HepG2 (cell line): ENCODE measurements around the gene CA6. TPM values are rescaled to one million over a fixed set of nuclear protein-coding genes. Genes with fewer than 3 reads are reported as not detected.

ENCODE experiments used
- ARID4A ChIP-seq: sonication (generic); formaldehyde crosslinking; IDR thresholded peaks from 2 replicates; pipeline ENCODE4 v1.5.0; 2020; ENCODE audit warnings: mild to moderate bottlenecking, missing genetic modification reagents, borderline replicate concordance
- CBFB ChIP-seq: sonication (generic); formaldehyde crosslinking; IDR thresholded peaks from 2 replicates; pipeline ENCODE4 v1.4.0; 2020; ENCODE audit warnings: missing genetic modification reagents
- CEBPG ChIP-seq: IDR thresholded peaks from 2 replicates; pipeline ENCODE4 v1.6.1; 2016
- CENPT ChIP-seq: sonication (generic); formaldehyde crosslinking; IDR thresholded peaks from 2 replicates; pipeline ENCODE4 v1.8.0; 2022; ENCODE audit warnings: low read depth, mild to moderate bottlenecking, moderate library complexity, missing genetic modification reagents
- FIP1L1 ChIP-seq: fragments of 200-400 bp; formaldehyde crosslinking; IDR thresholded peaks from 2 replicates; pipeline ENCODE4 v1.6.1; 2018; ENCODE audit warnings: low read depth, mild to moderate bottlenecking, low read length, moderate library complexity, borderline replicate concordance; ENCODE audit not compliant: insufficient read depth
- HOXA9 ChIP-seq: sonication (generic); formaldehyde crosslinking; IDR thresholded peaks from 2 replicates; pipeline ENCODE4 v1.8.1; 2022; ENCODE audit warnings: missing genetic modification reagents, mild to moderate bottlenecking, moderate library complexity, borderline replicate concordance
- KLF11 ChIP-seq: IDR thresholded peaks from 2 replicates; pipeline ENCODE4 v1.6.1; 2016; ENCODE audit warnings: missing compliant biosample characterization
- MXD4 ChIP-seq: IDR thresholded peaks from 2 replicates; pipeline ENCODE4 v1.6.1; 2016; ENCODE audit warnings: mild to moderate bottlenecking, missing biosample characterization, missing genetic modification reagents
- NR2F1 ChIP-seq, 2 experiments: fragments of 450-650 bp in 1 of 2; formaldehyde crosslinking in 1 of 2; IDR thresholded peaks; 2 replicates each; pipeline versions ENCODE4 v1.5.0 to v1.6.1; 2016 to 2020; ENCODE audit warnings: mild to moderate bottlenecking in 1 of 2, missing compliant biosample characterization in 1 of 2, missing genetic modification reagents in 1 of 2, moderate library complexity in 1 of 2
- RCOR2 ChIP-seq: IDR thresholded peaks from 2 replicates; pipeline ENCODE4 v1.6.1; 2016; ENCODE audit warnings: missing biosample characterization, missing genetic modification reagents
- SAP130 ChIP-seq: IDR thresholded peaks from 2 replicates; pipeline ENCODE4 v1.6.1; 2016; ENCODE audit warnings: low read depth
- SSRP1 ChIP-seq: IDR thresholded peaks from 2 replicates; pipeline ENCODE4 v1.6.1; 2016; ENCODE audit warnings: control low read depth
- TBL1XR1 ChIP-seq: fragments of 150-350 bp; IDR thresholded peaks from 2 replicates; pipeline ENCODE4 v1.6.1; 2014; ENCODE audit warnings: borderline replicate concordance, low read length; ENCODE audit not compliant: partially characterized antibody
- ZBTB7B ChIP-seq: sonication (generic); formaldehyde crosslinking; IDR thresholded peaks from 2 replicates; pipeline ENCODE4 v1.4.0; 2020; ENCODE audit warnings: missing genetic modification reagents
- ZFP36 ChIP-seq: fragments of 150-350 bp; IDR thresholded peaks from 2 replicates; pipeline ENCODE4 v1.6.1; 2018; ENCODE audit warnings: borderline replicate concordance, low read length, low read depth; ENCODE audit not compliant: partially characterized antibody
- ZNF274 ChIP-seq: sonication (generic); formaldehyde crosslinking; IDR thresholded peaks from 2 replicates; pipeline ENCODE4 v1.5.1; 2020; ENCODE audit warnings: mild to moderate bottlenecking, missing genetic modification reagents
- ZNF343 ChIP-seq: sonication (generic); formaldehyde crosslinking; IDR thresholded peaks from 2 replicates; pipeline ENCODE4 v1.4.0; 2020; ENCODE audit warnings: mild to moderate bottlenecking, missing genetic modification reagents
- ZNF777 ChIP-seq: sonication (generic); formaldehyde crosslinking; IDR thresholded peaks from 2 replicates; pipeline ENCODE4 v1.4.0; 2020; ENCODE audit warnings: missing genetic modification reagents
- polyA plus RNA-seq, 8 experiments: library from polyadenylated mRNA; depleted of rRNA in 3 of 8; stranded (reverse) in 7 of 8; unstranded in 1 of 8; fragments of >200 nt; fragmentation: Illumina TruSeq in 4 of 8; extraction: Trizol in 4 of 8; gene quantifications; 2 replicates each; pipeline versions ENCODE4 v1.2.1 to v1.2.3, GENCODE V29; 2011 to 2016; ENCODE audit warnings: low read depth in 4 of 8, missing spikeins in 1 of 8, mixed read lengths in 1 of 8; ENCODE audit not compliant: insufficient read depth in 1 of 8
- total RNA-seq, 5 experiments: library from RNA; depleted of rRNA; stranded (reverse); fragments of >200 nt; fragmentation: Illumina TruSeq; extraction: Trizol; gene quantifications; 2 replicates each; pipeline ENCODE4 v1.2.3, GENCODE V29; 2016; ENCODE audit warnings: low read depth in 1 of 5
- TF ChIP-seq, protein P1 (sequence below): sonication (generic); formaldehyde crosslinking; IDR thresholded peaks from 2 replicates; pipeline ENCODE4 v1.4.0; 2020; ENCODE audit warnings: mild to moderate bottlenecking, missing genetic modification reagents, borderline replicate concordance
- TF ChIP-seq, protein P2 (sequence below): IDR thresholded peaks from 2 replicates; pipeline ENCODE4 v1.6.1; 2016; ENCODE audit warnings: missing genetic modification reagents, missing compliant biosample characterization

The CA6 gene
- total and polyA plus RNA-seq, 2 of the 13 experiments (the other 11 are each of a cell fraction or from before 2014, with no cell fraction given) = not detected

- TF ChIP-seq MXD4 (0 out of 2 replicates have a peak, but pooled peaks have one; percentile 30), CEBPG (CRISPR knock-in tag) (peak; percentile 44), ZFP36 (no peak), NR2F1 (CRISPR knock-in tag; IDR thresholded peaks at IDR 0.05) (0 out of 4 replicates have a peak, but pooled peaks of 1 of the 2 experiments have one; percentile 32), ZNF274 (no peak), CBFB (CRISPR knock-in tag) (no peak), TBL1XR1 (no peak), FIP1L1 (no peak), ARID4A (CRISPR knock-in tag) (no peak), RCOR2 (CRISPR knock-in tag) (0 out of 2 replicates have a peak, but pooled peaks have one; percentile 23), KLF11 (CRISPR knock-in tag) (no peak), SSRP1 (CRISPR knock-in tag) (no peak), SAP130 (CRISPR knock-in tag) (peak; percentile 40), ZBTB7B (CRISPR knock-in tag) (0 out of 2 replicates have a peak, but pooled peaks have one; percentile 21), CENPT (CRISPR knock-in tag) (no peak), HOXA9 (CRISPR knock-in tag) (no peak), ZNF777 (CRISPR knock-in tag) (no peak), ZNF343 (no peak)
- TF ChIP-seq, protein P1, sequence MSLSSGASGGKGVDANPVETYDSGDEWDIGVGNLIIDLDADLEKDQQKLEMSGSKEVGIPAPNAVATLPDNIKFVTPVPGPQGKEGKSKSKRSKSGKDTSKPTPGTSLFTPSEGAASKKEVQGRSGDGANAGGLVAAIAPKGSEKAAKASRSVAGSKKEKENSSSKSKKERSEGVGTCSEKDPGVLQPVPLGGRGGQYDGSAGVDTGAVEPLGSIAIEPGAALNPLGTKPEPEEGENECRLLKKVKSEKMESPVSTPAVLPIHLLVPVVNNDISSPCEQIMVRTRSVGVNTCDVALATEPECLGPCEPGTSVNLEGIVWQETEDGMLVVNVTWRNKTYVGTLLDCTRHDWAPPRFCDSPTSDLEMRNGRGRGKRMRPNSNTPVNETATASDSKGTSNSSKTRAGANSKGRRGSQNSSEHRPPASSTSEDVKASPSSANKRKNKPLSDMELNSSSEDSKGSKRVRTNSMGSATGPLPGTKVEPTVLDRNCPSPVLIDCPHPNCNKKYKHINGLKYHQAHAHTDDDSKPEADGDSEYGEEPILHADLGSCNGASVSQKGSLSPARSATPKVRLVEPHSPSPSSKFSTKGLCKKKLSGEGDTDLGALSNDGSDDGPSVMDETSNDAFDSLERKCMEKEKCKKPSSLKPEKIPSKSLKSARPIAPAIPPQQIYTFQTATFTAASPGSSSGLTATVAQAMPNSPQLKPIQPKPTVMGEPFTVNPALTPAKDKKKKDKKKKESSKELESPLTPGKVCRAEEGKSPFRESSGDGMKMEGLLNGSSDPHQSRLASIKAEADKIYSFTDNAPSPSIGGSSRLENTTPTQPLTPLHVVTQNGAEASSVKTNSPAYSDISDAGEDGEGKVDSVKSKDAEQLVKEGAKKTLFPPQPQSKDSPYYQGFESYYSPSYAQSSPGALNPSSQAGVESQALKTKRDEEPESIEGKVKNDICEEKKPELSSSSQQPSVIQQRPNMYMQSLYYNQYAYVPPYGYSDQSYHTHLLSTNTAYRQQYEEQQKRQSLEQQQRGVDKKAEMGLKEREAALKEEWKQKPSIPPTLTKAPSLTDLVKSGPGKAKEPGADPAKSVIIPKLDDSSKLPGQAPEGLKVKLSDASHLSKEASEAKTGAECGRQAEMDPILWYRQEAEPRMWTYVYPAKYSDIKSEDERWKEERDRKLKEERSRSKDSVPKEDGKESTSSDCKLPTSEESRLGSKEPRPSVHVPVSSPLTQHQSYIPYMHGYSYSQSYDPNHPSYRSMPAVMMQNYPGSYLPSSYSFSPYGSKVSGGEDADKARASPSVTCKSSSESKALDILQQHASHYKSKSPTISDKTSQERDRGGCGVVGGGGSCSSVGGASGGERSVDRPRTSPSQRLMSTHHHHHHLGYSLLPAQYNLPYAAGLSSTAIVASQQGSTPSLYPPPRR (CRISPR knock-in tag) = no peak
- TF ChIP-seq, protein P2, sequence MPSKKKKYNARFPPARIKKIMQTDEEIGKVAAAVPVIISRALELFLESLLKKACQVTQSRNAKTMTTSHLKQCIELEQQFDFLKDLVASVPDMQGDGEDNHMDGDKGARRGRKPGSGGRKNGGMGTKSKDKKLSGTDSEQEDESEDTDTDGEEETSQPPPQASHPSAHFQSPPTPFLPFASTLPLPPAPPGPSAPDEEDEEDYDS (CRISPR knock-in tag) = no peak
These were observed 37.1 kb upstream of the CA6 start (continued) for GRCh38 chr1:8908388-8909151.
